ENCODE measurements around the gene PRR12.

Gene PRR12

GRCh38 chr19:49665351-49666119 is 74.6 kb downstream of the PRR12 start, which contains the start of the genes BCL2L12 and IRF3 (continued):
- peak; percentile 93 for TF ChIP-seq ZNF692 (tag by site-specific recombination; IDR thresholded peaks at IDR 0.05)
- TF ChIP-seq ZNF433 (tag by site-specific recombination; IDR thresholded peaks at IDR 0.05; ENCODE audit: low read depth) = no peak
- TF ChIP-seq ZNF140 (tag by site-specific recombination; IDR thresholded peaks at IDR 0.05) = no peak
- TF ChIP-seq ZNF391 (tag by site-specific recombination; IDR thresholded peaks at IDR 0.05; ENCODE audit: borderline replicate concordance, low read depth) = no peak
- no peak for TF ChIP-seq ZNF518A (tag by site-specific recombination; conservative IDR thresholded peaks at IDR 0.05; ENCODE audit: low read depth)
- no peak for TF ChIP-seq ZNF114 (tag by site-specific recombination; IDR thresholded peaks at IDR 0.05)
- TF ChIP-seq ZFHX2 (tag by site-specific recombination; conservative IDR thresholded peaks at IDR 0.05) = peak; percentile 53
- TF ChIP-seq ZNF138 (tag by site-specific recombination; IDR thresholded peaks at IDR 0.05; ENCODE audit: borderline replicate concordance) = no peak
- no peak; the same call in 1 of the 2 replicates for TF ChIP-seq ZNF394 (tag by site-specific recombination; IDR thresholded peaks at IDR 0.05; ENCODE audit: borderline replicate concordance)
- TF ChIP-seq ZNF704 (tag by site-specific recombination; IDR thresholded peaks at IDR 0.05) = no peak
- TF ChIP-seq ZNF354C (tag by site-specific recombination; IDR thresholded peaks at IDR 0.05; ENCODE audit: borderline replicate concordance, low read depth) = no peak
- no peak for TF ChIP-seq ZNF658 (tag by site-specific recombination; IDR thresholded peaks at IDR 0.05)
- TF ChIP-seq ZNF37A (tag by site-specific recombination; IDR thresholded peaks at IDR 0.05) = no peak
- TF ChIP-seq MZF1 (tag by site-specific recombination; IDR thresholded peaks at IDR 0.05; ENCODE audit: borderline replicate concordance) = no peak
- TF ChIP-seq GFI1B (tag by site-specific recombination; IDR thresholded peaks at IDR 0.05) = no peak
- TF ChIP-seq ZNF600 (tag by site-specific recombination; IDR thresholded peaks at IDR 0.05) = peak; percentile 72
- no peak for TF ChIP-seq ZNF677 (tag by site-specific recombination; IDR thresholded peaks at IDR 0.05)
- no peak for TF ChIP-seq PBX3 (CRISPR knock-in tag; IDR thresholded peaks at IDR 0.05)
- TF ChIP-seq ZNF274 (IDR thresholded peaks at IDR 0.05; ENCODE audit: low read length) = no peak
- TF ChIP-seq ZNF274 (tag by site-specific recombination; IDR thresholded peaks at IDR 0.05; ENCODE audit: borderline replicate concordance) = 0 out of 2 replicates have a peak, but pooled peaks have one; percentile 28
- peak; percentile 100 for TF ChIP-seq ELK4 (IDR thresholded peaks at IDR 0.05; ENCODE audit: borderline replicate concordance, low read depth, low read length)
- peak; percentile 56 for TF ChIP-seq ZNF501 (tag by site-specific recombination; IDR thresholded peaks at IDR 0.05)
- TF ChIP-seq ZNF530 (tag by site-specific recombination; IDR thresholded peaks at IDR 0.05; ENCODE audit: low read depth) = no peak
- no peak for TF ChIP-seq ZNF18 (tag by site-specific recombination; IDR thresholded peaks at IDR 0.05)
- no peak for TF ChIP-seq ZNF449 (tag by site-specific recombination; IDR thresholded peaks at IDR 0.05)
- TF ChIP-seq ZNF621 (tag by site-specific recombination; IDR thresholded peaks at IDR 0.05) = no peak

Data from HEK293 (cell line).